ENCODE measurements around the gene DAPP1.

Gene DAPP1

DNA sequence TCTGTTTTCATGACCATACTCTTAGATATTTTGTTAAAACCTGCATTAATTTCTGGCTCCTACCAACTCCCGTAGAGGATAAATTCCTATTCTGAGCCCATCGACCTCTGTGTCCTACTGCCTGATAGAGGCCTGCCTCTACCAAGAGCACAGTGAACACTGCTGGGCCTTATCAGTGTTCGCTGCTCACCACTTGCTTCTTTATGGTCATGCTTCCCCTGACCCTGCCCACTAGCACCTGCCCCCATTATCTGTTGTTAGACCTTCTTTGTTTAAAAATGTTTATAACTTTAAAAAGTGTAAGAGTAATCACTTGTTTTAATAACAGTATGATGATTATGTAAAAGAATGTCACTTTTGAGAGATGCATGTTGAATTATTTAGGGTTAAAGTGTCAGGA lies 6.1 kb downstream of the DAPP1 start:
- Histone ChIP-seq H2BK12ac (ENCODE audit: low read length) (no peak overlapping the region), H3K9me3 (replicated peaks in 1 of 2; ENCODE audit: control insufficient read depth in 2 of 2, insufficient read depth in 1 of 2, low read depth in 1 of 2, low read length in 2 of 2) (no peaks in the 10 kb centered on the region), H4K8ac (ENCODE audit: low read depth, low read length) (no peak overlapping the region), H3K4me3 (ENCODE audit: low read length in 2 of 2) (no peak overlapping the region), H3K9ac (ENCODE audit: low read depth, low read length, poor library complexity) (no peak overlapping the region), H2BK120ac (ENCODE audit: low read depth, low read length) (no peak overlapping the region), H3K4ac (ENCODE audit: low read length) (no peak overlapping the region), H2BK5ac (ENCODE audit: low read length) (no peak overlapping the region), H3K23ac (ENCODE audit: low read depth, low read length, poor library complexity) (no peak overlapping the region), H3K79me1 (ENCODE audit: low read depth, low read length) (no peaks in the 10 kb centered on the region), H3K14ac (ENCODE audit: low read length) (no peak overlapping the region), H2BK15ac (ENCODE audit: low read length) (no peak overlapping the region), H4K91ac (ENCODE audit: low read depth, low read length, poor library complexity) (no peak overlapping the region), H3K18ac (ENCODE audit: low read length) (no peak overlapping the region), H3K27ac (replicated peaks; ENCODE audit: low read length) (no peak overlapping the region), H3K4me1 (ENCODE audit: control insufficient read depth in 2 of 2, insufficient read depth in 1 of 2, low read depth in 1 of 2, low read length in 2 of 2) (peaks cover 3 to 8% of the 10 kb centered on the region in 2 donors), H3K4me2 (ENCODE audit: insufficient read depth, low read length, poor library complexity, severe bottlenecking) (no peak overlapping the region), H3K36me3 (replicated peaks in 1 of 2; ENCODE audit: control insufficient read depth in 2 of 2, insufficient read depth in 2 of 2, low read length in 2 of 2) (no peaks in the 10 kb centered on the region), H2AFZ (ENCODE audit: low read length) (no peak overlapping the region), H3K27me3 (ENCODE audit: control insufficient read depth in 3 of 3, insufficient read depth in 3 of 3, low read depth in 1 of 3, low read length in 3 of 3) (peaks cover 0 to 3% (median 0%) of the 10 kb centered on the region in 3 experiments), H2AK5ac (ENCODE audit: low read depth, low read length) (no peak overlapping the region)
- WGBS, 2 donors (ENCODE audit: extremely low coverage in 2 of 2, insufficient read length in 2 of 2, insufficient replicate concordance in 1 of 2), result no CpG with 5 or more reads among the region's 3 CpGs
- no peak for DNase-seq (ENCODE audit: low spot score)

DNA sequence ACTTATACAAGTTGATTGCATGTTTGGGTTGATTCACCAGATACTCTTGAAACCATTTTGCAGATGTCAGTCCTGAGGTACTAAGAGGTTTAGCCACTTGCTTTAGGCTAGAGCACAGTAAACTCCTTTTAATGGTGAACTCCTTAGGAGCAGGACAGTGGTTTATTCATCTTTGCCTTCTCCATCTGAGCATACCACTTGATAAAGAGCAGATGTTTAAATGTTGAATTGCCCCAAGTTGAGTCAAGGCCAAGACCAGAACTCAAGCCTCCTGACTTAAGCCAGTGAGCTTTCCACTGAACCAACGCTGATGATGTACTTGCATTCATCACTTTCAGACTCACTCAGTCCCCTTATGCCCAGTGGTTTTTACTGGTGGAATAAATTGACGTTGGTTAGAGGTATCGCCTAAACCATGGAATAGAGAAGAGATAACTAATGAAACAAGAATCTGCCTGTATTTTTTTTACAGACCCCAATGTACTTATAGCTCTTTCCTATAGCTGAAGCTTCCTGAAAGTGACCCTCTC lies 7.5 kb downstream of the DAPP1 start:
- no peak overlapping the region for H3K27ac ChIP-seq (replicated peaks; ENCODE audit: low read length)
- H4K8ac ChIP-seq (ENCODE audit: low read depth, low read length), result no peak overlapping the region
- no peak for DNase-seq (ENCODE audit: low spot score)
- H3K4me3 ChIP-seq (ENCODE audit: low read length in 2 of 2), result no peak overlapping the region
- H3K36me3 ChIP-seq (replicated peaks in 1 of 2; ENCODE audit: control insufficient read depth in 2 of 2, insufficient read depth in 2 of 2, low read length in 2 of 2), result no peaks in the 10 kb centered on the region
- H2AK5ac ChIP-seq (ENCODE audit: low read depth, low read length), result no peak overlapping the region
- no peak overlapping the region for H3K4me2 ChIP-seq (ENCODE audit: insufficient read depth, low read length, poor library complexity, severe bottlenecking)
- H2BK15ac ChIP-seq (ENCODE audit: low read length), result no peak overlapping the region
- no peak overlapping the region for H3K18ac ChIP-seq (ENCODE audit: low read length)
- H2BK120ac ChIP-seq (ENCODE audit: low read depth, low read length), result no peak overlapping the region
- H4K91ac ChIP-seq (ENCODE audit: low read depth, low read length, poor library complexity), result no peak overlapping the region
- H3K9ac ChIP-seq (ENCODE audit: low read depth, low read length, poor library complexity), result no peak overlapping the region
- peaks cover 3 to 8% of the 10 kb centered on the region in 2 donors for H3K4me1 ChIP-seq (ENCODE audit: control insufficient read depth in 2 of 2, insufficient read depth in 1 of 2, low read depth in 1 of 2, low read length in 2 of 2)
- H3K23ac ChIP-seq (ENCODE audit: low read depth, low read length, poor library complexity), result no peak overlapping the region
- H3K14ac ChIP-seq (ENCODE audit: low read length), result no peak overlapping the region
- H3K9me3 ChIP-seq (replicated peaks in 1 of 2; ENCODE audit: control insufficient read depth in 2 of 2, insufficient read depth in 1 of 2, low read depth in 1 of 2, low read length in 2 of 2), result no peaks in the 10 kb centered on the region
- no peaks in the 10 kb centered on the region for H3K79me1 ChIP-seq (ENCODE audit: low read depth, low read length)
- H2BK12ac ChIP-seq (ENCODE audit: low read length), result no peak overlapping the region
- H3K4ac ChIP-seq (ENCODE audit: low read length), result no peak overlapping the region
- peak overlapping the region; percentile 23 for H2AFZ ChIP-seq (ENCODE audit: low read length)
- WGBS, 2 donors (ENCODE audit: extremely low coverage in 2 of 2, insufficient read length in 2 of 2, insufficient replicate concordance in 1 of 2), result no CpG with 5 or more reads among the region's 3 CpGs
- H3K27me3 ChIP-seq (ENCODE audit: control insufficient read depth in 3 of 3, insufficient read depth in 3 of 3, low read depth in 1 of 3, low read length in 3 of 3), result no peaks in the 10 kb centered on the region
- no peak overlapping the region for H2BK5ac ChIP-seq (ENCODE audit: low read length)

DNA sequence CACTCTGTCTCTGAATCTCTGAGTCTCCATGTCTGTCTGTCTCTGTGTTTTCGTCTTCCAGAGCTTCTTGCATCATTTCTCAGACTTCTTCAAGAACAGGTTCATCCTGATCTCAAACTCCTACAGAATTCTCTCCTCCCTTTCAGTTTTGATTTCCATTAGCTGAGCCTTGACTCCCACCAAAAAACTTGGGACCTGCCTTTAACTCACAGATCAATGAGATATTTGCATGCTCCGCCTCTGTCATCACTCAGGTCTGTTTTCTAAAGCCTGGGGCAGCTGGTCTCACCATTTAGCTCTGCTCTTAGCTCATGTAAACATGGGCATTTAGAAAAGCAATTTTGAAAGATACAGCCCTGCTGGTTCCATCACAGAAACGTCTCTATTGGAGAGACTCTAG lies 8.6 kb downstream of the DAPP1 start:
- no peak overlapping the region for H4K8ac ChIP-seq (ENCODE audit: low read depth, low read length)
- H3K36me3 ChIP-seq (replicated peaks in 1 of 2; ENCODE audit: control insufficient read depth in 2 of 2, insufficient read depth in 2 of 2, low read length in 2 of 2), result no peaks in the 10 kb centered on the region
- H2BK120ac ChIP-seq (ENCODE audit: low read depth, low read length), result no peak overlapping the region
- H2AFZ ChIP-seq (ENCODE audit: low read length), result peak overlapping the region; percentile 23
- no peaks in the 10 kb centered on the region for H3K27me3 ChIP-seq (ENCODE audit: control insufficient read depth in 3 of 3, insufficient read depth in 3 of 3, low read depth in 1 of 3, low read length in 3 of 3)
- no peak overlapping the region for H3K14ac ChIP-seq (ENCODE audit: low read length)
- no peak overlapping the region for H2BK15ac ChIP-seq (ENCODE audit: low read length)
- H3K4me1 ChIP-seq (ENCODE audit: control insufficient read depth in 2 of 2, insufficient read depth in 1 of 2, low read depth in 1 of 2, low read length in 2 of 2), result peaks cover 3 to 8% of the 10 kb centered on the region in 2 donors
- no peak overlapping the region for H3K9ac ChIP-seq (ENCODE audit: low read depth, low read length, poor library complexity)
- H3K4me3 ChIP-seq (ENCODE audit: low read length in 2 of 2), result no peak overlapping the region
- no peak overlapping the region for H2AK5ac ChIP-seq (ENCODE audit: low read depth, low read length)
- no CpG with 5 or more reads among the region's 3 CpGs for WGBS, 2 donors (ENCODE audit: extremely low coverage in 2 of 2, insufficient read length in 2 of 2, insufficient replicate concordance in 1 of 2)
- H3K4me2 ChIP-seq (ENCODE audit: insufficient read depth, low read length, poor library complexity, severe bottlenecking), result no peak overlapping the region
- no peak overlapping the region for H3K4ac ChIP-seq (ENCODE audit: low read length)
- H2BK5ac ChIP-seq (ENCODE audit: low read length), result no peak overlapping the region
- H4K91ac ChIP-seq (ENCODE audit: low read depth, low read length, poor library complexity), result no peak overlapping the region
- H3K79me1 ChIP-seq (ENCODE audit: low read depth, low read length), result no peaks in the 10 kb centered on the region
- no peaks in the 10 kb centered on the region for H3K9me3 ChIP-seq (replicated peaks in 1 of 2; ENCODE audit: control insufficient read depth in 2 of 2, insufficient read depth in 1 of 2, low read depth in 1 of 2, low read length in 2 of 2)
- no peak for DNase-seq (ENCODE audit: low spot score)
- H3K27ac ChIP-seq (replicated peaks; ENCODE audit: low read length), result no peak overlapping the region
- H3K23ac ChIP-seq (ENCODE audit: low read depth, low read length, poor library complexity), result no peak overlapping the region
- no peak overlapping the region for H2BK12ac ChIP-seq (ENCODE audit: low read length)
- H3K18ac ChIP-seq (ENCODE audit: low read length), result no peak overlapping the region

DNA sequence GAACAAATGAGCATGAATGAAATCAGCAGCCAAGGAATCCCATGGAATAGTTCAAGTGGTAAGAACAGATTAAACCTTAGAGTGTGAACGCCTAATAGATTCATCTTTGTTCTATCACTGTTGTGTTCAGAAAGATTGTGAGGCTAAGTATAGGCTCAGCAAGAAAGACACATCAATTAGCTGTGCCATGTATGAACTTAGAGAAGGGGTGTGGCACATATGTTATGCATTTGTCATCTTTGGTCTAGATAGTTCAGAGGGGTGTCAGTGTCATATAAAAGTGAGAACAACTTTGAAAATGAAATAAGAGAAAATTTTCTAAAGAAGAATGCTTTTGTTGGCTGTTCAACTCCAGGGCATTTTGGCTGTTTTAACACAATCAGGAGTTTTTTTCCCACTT lies 9.4 kb downstream of the DAPP1 start:
- Histone ChIP-seq H3K9me3 (replicated peaks in 1 of 2; ENCODE audit: control insufficient read depth in 2 of 2, insufficient read depth in 1 of 2, low read depth in 1 of 2, low read length in 2 of 2) (no peaks in the 10 kb centered on the region), H3K4me2 (ENCODE audit: insufficient read depth, low read length, poor library complexity, severe bottlenecking) (no peak overlapping the region), H3K36me3 (replicated peaks in 1 of 2; ENCODE audit: control insufficient read depth in 2 of 2, insufficient read depth in 2 of 2, low read length in 2 of 2) (no peaks in the 10 kb centered on the region), H3K18ac (ENCODE audit: low read length) (no peak overlapping the region), H4K91ac (ENCODE audit: low read depth, low read length, poor library complexity) (no peak overlapping the region), H3K4ac (ENCODE audit: low read length) (no peak overlapping the region), H3K4me3 (ENCODE audit: low read length in 2 of 2) (no peak overlapping the region), H2BK5ac (ENCODE audit: low read length) (no peak overlapping the region), H3K9ac (ENCODE audit: low read depth, low read length, poor library complexity) (no peak overlapping the region), H3K23ac (ENCODE audit: low read depth, low read length, poor library complexity) (no peak overlapping the region), H2BK120ac (ENCODE audit: low read depth, low read length) (no peak overlapping the region), H3K27ac (replicated peaks; ENCODE audit: low read length) (no peak overlapping the region), H3K4me1 (ENCODE audit: control insufficient read depth in 2 of 2, insufficient read depth in 1 of 2, low read depth in 1 of 2, low read length in 2 of 2) (peaks cover 3 to 8% of the 10 kb centered on the region in 2 donors), H3K79me1 (ENCODE audit: low read depth, low read length) (no peaks in the 10 kb centered on the region), H2BK12ac (ENCODE audit: low read length) (no peak overlapping the region), H4K8ac (ENCODE audit: low read depth, low read length) (no peak overlapping the region), H3K14ac (ENCODE audit: low read length) (no peak overlapping the region), H3K27me3 (ENCODE audit: control insufficient read depth in 3 of 3, insufficient read depth in 3 of 3, low read depth in 1 of 3, low read length in 3 of 3) (no peaks in the 10 kb centered on the region), H2AFZ (ENCODE audit: low read length) (no peak overlapping the region), H2AK5ac (ENCODE audit: low read depth, low read length) (no peak overlapping the region), H2BK15ac (ENCODE audit: low read length) (no peak overlapping the region)
- WGBS, 2 donors (ENCODE audit: extremely low coverage in 2 of 2, insufficient read length in 2 of 2, insufficient replicate concordance in 1 of 2), result no CpG with 5 or more reads among the region's 1 CpG
- DNase-seq (ENCODE audit: low spot score), result no peak

All from neuronal stem cell (in vitro differentiated cells).